A673 (cell line): ENCODE measurements around the gene STRBP. TPM values are rescaled to one million over a fixed set of nuclear protein-coding genes. Genes with fewer than 3 reads are reported as not detected.
"Not testable (repeated sequence)": the region's sequence is repeated elsewhere in the genome, so short reads cannot be mapped to it uniquely, and the experiment has no call there.

ENCODE experiments used
- BruUV-seq: library from RNA; stranded (reverse); fragments of 400-500 nt; replicated peaks from 2 replicates; lab custom pipeline; 2021; lab: Mats Ljungman, UMichigan
- CTCF ChIA-PET: fragments of 300-600 bp; sonication (Branson Sonifier 250); formaldehyde crosslinking; loops from one replicate; lab custom pipeline; 2022; ENCODE audit warnings: antibody characterized with exemption; lab: Charles Lee
- POLR2A ChIA-PET: fragments of 300-600 bp; sonication (Branson Sonifier 250); formaldehyde crosslinking; loops from one replicate; lab custom pipeline; 2022; ENCODE audit warnings: antibody characterized with exemption; ENCODE audit not compliant: low non-redundant PET; lab: Charles Lee
- DNase-seq: peaks from one replicate; pipeline ENCODE4 v3.0.0-alpha.2; 2015; ENCODE audit warnings: low spot score
- H3K27ac ChIP-seq: fragments of 200-600 bp; sonication (generic); 2 replicates; pipeline ENCODE4 v1.5.1; 2016; ENCODE audit warnings: mixed run types, low read depth, mild to moderate bottlenecking, mixed read lengths, antibody characterized with exemption, low read length; ENCODE audit not compliant: poor library complexity, severe bottlenecking
- H3K27me3 ChIP-seq: fragments of 200-600 bp; sonication (generic); replicated peaks from 2 replicates; pipeline ENCODE4 v1.6.1; 2017; ENCODE audit warnings: mixed run types, low read depth, mild to moderate bottlenecking, mixed read lengths, antibody characterized with exemption, low read length; ENCODE audit not compliant: insufficient read depth, poor library complexity
- H3K36me3 ChIP-seq: fragments of 200-600 bp; sonication (generic); 2 replicates; pipeline ENCODE4 v1.6.1; 2016; ENCODE audit warnings: mixed run types, mild to moderate bottlenecking, mixed read lengths, antibody characterized with exemption, low read length; ENCODE audit not compliant: insufficient read depth, poor library complexity, severe bottlenecking
- H3K4me1 ChIP-seq: fragments of 200-600 bp; sonication (generic); 2 replicates; pipeline ENCODE4 v1.6.1; 2017; ENCODE audit warnings: mixed run types, mild to moderate bottlenecking, mixed read lengths, antibody characterized with exemption, low read length; ENCODE audit not compliant: insufficient read depth, poor library complexity, severe bottlenecking
- H3K4me3 ChIP-seq: fragments of 200-600 bp; sonication (generic); 2 replicates; pipeline ENCODE4 v1.5.1; 2016; ENCODE audit warnings: low read depth, mixed run types, mild to moderate bottlenecking, mixed read lengths, low read length; ENCODE audit not compliant: poor library complexity, severe bottlenecking
- H3K9me3 ChIP-seq: fragments of 200-600 bp; sonication (generic); 2 replicates; pipeline ENCODE4 v1.6.1; 2016; ENCODE audit warnings: mixed run types, low read depth, mild to moderate bottlenecking, mixed read lengths, antibody characterized with exemption, low read length; ENCODE audit not compliant: poor library complexity, severe bottlenecking
- CTCF ChIP-seq: fragments of 300-800, 200-600 bp; sonication (generic); conservative IDR thresholded peaks from 2 replicates; pipeline ENCODE4 v1.5.1; 2017; ENCODE audit warnings: low read depth, mild to moderate bottlenecking, antibody characterized with exemption, low read length, moderate library complexity, mixed read lengths
- EZH2 ChIP-seq: fragments of 200-600 bp; sonication (generic); IDR thresholded peaks from 2 replicates; pipeline ENCODE4 v1.6.1; 2017; ENCODE audit warnings: borderline replicate concordance, low read depth, mild to moderate bottlenecking, mixed read lengths, antibody characterized with exemption, low read length; ENCODE audit not compliant: poor library complexity, severe bottlenecking
- intact Hi-C: fragments of 100-400 bp; cut with micrococcal nuclease; formaldehyde crosslinking; loops from one replicate; pipeline ENCODE4 v1.10.0; 2022; ENCODE audit not compliant: unreplicated experiment
- total RNA-seq: library from RNA; stranded (reverse); gene quantifications from 2 replicates; pipeline ENCODE4 v1.2.3, GENCODE V29; 2021

The STRBP gene
- total RNA-seq, 1 experiment from 2014 or later = 79.4 TPM

DNA sequence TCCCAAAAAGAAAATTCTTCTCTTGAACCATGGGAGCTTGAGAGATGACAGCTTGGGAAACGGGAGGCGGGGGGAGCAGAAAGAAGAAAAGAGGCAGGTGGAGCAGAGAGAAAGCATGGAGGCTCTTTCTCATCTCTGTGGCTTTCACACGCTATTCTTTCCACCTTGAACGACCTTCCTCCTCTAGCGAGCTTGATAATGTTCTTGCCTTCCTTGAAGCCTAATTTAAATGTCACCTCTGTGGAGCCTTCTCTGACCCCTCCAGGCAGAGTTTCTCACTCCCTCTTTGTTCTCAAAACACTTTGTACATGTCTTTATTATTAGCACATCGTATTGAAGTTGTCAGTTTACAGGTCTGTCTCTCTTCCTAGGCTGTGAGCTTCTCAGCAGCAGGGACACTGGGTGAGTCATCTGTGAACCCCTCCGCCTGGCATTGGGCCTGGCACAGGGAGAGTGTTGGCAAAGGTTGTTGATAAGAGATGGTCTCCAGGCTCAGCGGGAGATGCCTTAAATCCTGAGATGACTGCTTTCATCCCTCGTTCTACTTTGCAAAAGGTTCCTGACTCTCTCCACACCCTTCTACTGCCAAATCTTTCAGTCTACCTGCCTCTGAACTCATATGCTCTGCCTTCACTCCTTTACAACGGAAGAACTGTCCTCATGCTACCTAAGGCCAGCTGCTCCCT lies 14.1 kb upstream of the STRBP start:
- no TSS peak for BruUV-seq
- POLR2A ChIA-PET = no interaction called here
- H3K27ac ChIP-seq = no peak overlapping the region
- CTCF ChIA-PET = interaction anchor here (0.6 kb wide), 1 partner anchor 188 kb away, joined by 18 read pairs; no protein-coding TSS in a partner anchor
- H3K4me3 ChIP-seq = no peak overlapping the region
- no peaks in the 10 kb centered on the region for H3K9me3 ChIP-seq
- H3K27me3 ChIP-seq = no peaks in the 10 kb centered on the region
- TF ChIP-seq EZH2 (no peak), CTCF (no peak)
- no peaks in the 10 kb centered on the region for H3K36me3 ChIP-seq
- intact Hi-C loops = no loop called here
- DNase-seq = peak; percentile 71
- H3K4me1 ChIP-seq = peaks cover 14% of the 10 kb centered on the region

GRCh38 chr9:123281659-123282350 lies 13.4 kb upstream of the STRBP start:
- Histone ChIP-seq H3K4me3 (no peak overlapping the region), H3K27ac (no peak overlapping the region), H3K9me3 (no peaks in the 10 kb centered on the region), H3K36me3 (no peaks in the 10 kb centered on the region), H3K27me3 (no peaks in the 10 kb centered on the region), H3K4me1 (peaks cover 14% of the 10 kb centered on the region)
- ChIA-PET CTCF (interaction anchor here (0.6 kb wide), 1 partner anchor 187 kb away, joined by 18 read pairs; no protein-coding TSS in a partner anchor), POLR2A (no interaction called here)
- TF ChIP-seq CTCF (no peak), EZH2 (no peak)
- BruUV-seq = no TSS peak
- DNase-seq = no peak
- intact Hi-C loops = no loop called here

- DNase-seq, intact Hi-C loops, H3K27me3 ChIP-seq, H3K27ac ChIP-seq, H3K36me3 ChIP-seq, POLR2A ChIA-PET, H3K9me3 ChIP-seq, H3K4me3 ChIP-seq, BruUV-seq, CTCF ChIA-PET: not testable (repeated sequence)
- peaks cover 14% of the 10 kb centered on the region for H3K4me1 ChIP-seq
Measured at GRCh38 chr9:123278879-123279493, 10.6 kb upstream of the STRBP start.
